ENCODE measurements around the gene PPP1R27.

The PPP1R27 gene

GRCh38 chr17:81852237-81852636 is 17.4 kb upstream of the PPP1R27 start:
- peaks cover 42% of the 10 kb centered on the region for H3K36me3 Mint-ChIP-seq
- no peaks in the 10 kb centered on the region for H3K9me3 Mint-ChIP-seq
- H3K4me1 Mint-ChIP-seq: peaks cover 12% of the 10 kb centered on the region
- H3K4me3 Mint-ChIP-seq: no peak overlapping the region
- H3K27me3 Mint-ChIP-seq: no peaks in the 10 kb centered on the region
- H3K27ac Mint-ChIP-seq: no peak overlapping the region
- no peak for DNase-seq
- CTCF ChIA-PET: no interaction called here

GRCh38 chr17:81851423-81851822 is 16.6 kb upstream of the PPP1R27 start:
- DNase-seq: no peak
- Mint-ChIP-seq H3K4me3 (no peak overlapping the region), H3K27ac (no peak overlapping the region), H3K27me3 (no peaks in the 10 kb centered on the region), H3K4me1 (peaks cover 12% of the 10 kb centered on the region), H3K36me3 (peaks cover 45% of the 10 kb centered on the region), H3K9me3 (no peaks in the 10 kb centered on the region)
- CTCF ChIA-PET: no interaction called here

- H3K9me3 Mint-ChIP-seq: no peaks in the 10 kb centered on the region
- peaks cover 2% of the 10 kb centered on the region for H3K4me1 Mint-ChIP-seq
- CTCF ChIA-PET: no interaction called here
- no peak for DNase-seq
- H3K27me3 Mint-ChIP-seq: no peaks in the 10 kb centered on the region
- H3K36me3 Mint-ChIP-seq: peaks cover 45% of the 10 kb centered on the region
- no peak overlapping the region for H3K27ac Mint-ChIP-seq
- no peak overlapping the region for H3K4me3 Mint-ChIP-seq
Measured at GRCh38 chr17:81849457-81849856, 14.6 kb upstream of the PPP1R27 start.

- H3K9me3 Mint-ChIP-seq: no peaks in the 10 kb centered on the region
- DNase-seq: no peak
- H3K4me3 Mint-ChIP-seq: no peak overlapping the region
- H3K4me1 Mint-ChIP-seq: no peaks in the 10 kb centered on the region
- H3K27me3 Mint-ChIP-seq: no peaks in the 10 kb centered on the region
- no peak overlapping the region for H3K27ac Mint-ChIP-seq
- CTCF ChIA-PET: no interaction called here
- peaks cover 37% of the 10 kb centered on the region for H3K36me3 Mint-ChIP-seq
Measured at GRCh38 chr17:81846743-81847689, 12.2 kb upstream of the PPP1R27 start.

GRCh38 chr17:81845881-81846742 is 11.3 kb upstream of the PPP1R27 start:
- no peak for DNase-seq
- Mint-ChIP-seq H3K4me1 (no peaks in the 10 kb centered on the region), H3K27ac (peak overlapping the region; percentile 28), H3K36me3 (peaks cover 29% of the 10 kb centered on the region), H3K9me3 (no peaks in the 10 kb centered on the region), H3K4me3 (no peak overlapping the region), H3K27me3 (no peaks in the 10 kb centered on the region)
- CTCF ChIA-PET: no interaction called here

- H3K27ac Mint-ChIP-seq: no peak overlapping the region
- CTCF ChIA-PET: no interaction called here
- no peaks in the 10 kb centered on the region for H3K9me3 Mint-ChIP-seq
- DNase-seq: no peak
- no peaks in the 10 kb centered on the region for H3K27me3 Mint-ChIP-seq
- no peak overlapping the region for H3K4me3 Mint-ChIP-seq
- H3K4me1 Mint-ChIP-seq: no peaks in the 10 kb centered on the region
- peaks cover 28% of the 10 kb centered on the region for H3K36me3 Mint-ChIP-seq
Measured at GRCh38 chr17:81845361-81845760, 10.5 kb upstream of the PPP1R27 start.

- CTCF ChIA-PET: no interaction called here
- Mint-ChIP-seq H3K27me3 (no peaks in the 10 kb centered on the region), H3K9me3 (no peaks in the 10 kb centered on the region), H3K4me3 (no peak overlapping the region), H3K4me1 (no peaks in the 10 kb centered on the region), H3K27ac (no peak overlapping the region), H3K36me3 (peaks cover 28% of the 10 kb centered on the region)
- DNase-seq: no peak
Measured at GRCh38 chr17:81844887-81845286, 10.0 kb upstream of the PPP1R27 start.

- DNase-seq: no peak
- Mint-ChIP-seq H3K4me3 (no peak overlapping the region), H3K36me3 (peaks cover 28% of the 10 kb centered on the region), H3K27me3 (no peaks in the 10 kb centered on the region), H3K4me1 (no peaks in the 10 kb centered on the region), H3K9me3 (no peaks in the 10 kb centered on the region), H3K27ac (no peak overlapping the region)
- CTCF ChIA-PET: no interaction called here
Measured at GRCh38 chr17:81844327-81844851, 9.5 kb upstream of the PPP1R27 start.

- H3K27ac Mint-ChIP-seq: peak overlapping the region; percentile 45
Measured at GRCh38 chr17:81843713-81844326, 9.0 kb upstream of the PPP1R27 start.

GRCh38 chr17:81842725-81843504 is 8.1 kb upstream of the PPP1R27 start:
- Mint-ChIP-seq H3K4me1 (no peaks in the 10 kb centered on the region), H3K9me3 (no peaks in the 10 kb centered on the region), H3K4me3 (no peak overlapping the region), H3K36me3 (peaks cover 26% of the 10 kb centered on the region), H3K27me3 (no peaks in the 10 kb centered on the region), H3K27ac (peak overlapping the region; percentile 19)
- CTCF ChIA-PET: no interaction called here
- DNase-seq: no peak

More at GRCh38 chr17:81843713-81844326, 9.0 kb upstream of the PPP1R27 start:
- H3K36me3 Mint-ChIP-seq: peaks cover 28% of the 10 kb centered on the region
- no peak overlapping the region for H3K4me3 Mint-ChIP-seq
- no peaks in the 10 kb centered on the region for H3K27me3 Mint-ChIP-seq
- DNase-seq: no peak
- CTCF ChIA-PET: no interaction called here
- H3K9me3 Mint-ChIP-seq: no peaks in the 10 kb centered on the region
- no peaks in the 10 kb centered on the region for H3K4me1 Mint-ChIP-seq

GRCh38 chr17:81842378-81842724 is 7.5 kb upstream of the PPP1R27 start:
- H3K4me1 Mint-ChIP-seq: no peaks in the 10 kb centered on the region
- H3K27me3 Mint-ChIP-seq: no peaks in the 10 kb centered on the region
- H3K36me3 Mint-ChIP-seq: peaks cover 25% of the 10 kb centered on the region
- no peaks in the 10 kb centered on the region for H3K9me3 Mint-ChIP-seq
- no peak overlapping the region for H3K27ac Mint-ChIP-seq
- no peak for DNase-seq
- CTCF ChIA-PET: no interaction called here
- no peak overlapping the region for H3K4me3 Mint-ChIP-seq

GRCh38 chr17:81841866-81842265 is 7.0 kb upstream of the PPP1R27 start:
- CTCF ChIA-PET: no interaction called here
- Mint-ChIP-seq H3K4me3 (no peak overlapping the region), H3K4me1 (no peaks in the 10 kb centered on the region), H3K36me3 (peaks cover 23% of the 10 kb centered on the region), H3K27ac (no peak overlapping the region), H3K9me3 (no peaks in the 10 kb centered on the region), H3K27me3 (no peaks in the 10 kb centered on the region)
- no peak for DNase-seq

GRCh38 chr17:81840826-81841778 is 6.3 kb upstream of the PPP1R27 start:
- Mint-ChIP-seq H3K36me3 (peaks cover 19% of the 10 kb centered on the region), H3K4me3 (no peak overlapping the region), H3K4me1 (no peaks in the 10 kb centered on the region), H3K27ac (no peak overlapping the region), H3K27me3 (no peaks in the 10 kb centered on the region), H3K9me3 (no peaks in the 10 kb centered on the region)
- CTCF ChIA-PET: no interaction called here
- DNase-seq: no peak
